HepG2 (cell line): ENCODE measurements around the gene NCF2. TPM values are rescaled to one million over a fixed set of nuclear protein-coding genes. Genes with fewer than 3 reads are reported as not detected.

Experiments used
- ATAC-seq: fragments of 200-7000 bp; cut with Tn5 transposase; 3 replicates; pipeline ENCODE4 v1.9.1; 2020; ENCODE audit warnings: mild to moderate bottlenecking, moderate library complexity
- BruUV-seq: library from RNA; stranded (reverse); fragments of 400-500 nt; replicated peaks from 2 replicates; lab custom pipeline; 2021; lab: Mats Ljungman, UMichigan
- CTCF ChIA-PET: fragments of 300-600 bp; formaldehyde crosslinking; extraction: SDS; loops from one replicate; lab custom pipeline; 2021; ENCODE audit warnings: low total read pairs, inconsistent platforms, low intra/inter-chr PET ratio; lab: Yijun Ruan, JAX
- POLR2A ChIA-PET: fragments of 350-600 bp; sonication (Branson Sonifier 250); formaldehyde crosslinking; loops from one replicate; lab custom pipeline; 2020; ENCODE audit warnings: antibody characterized with exemption, inconsistent platforms; lab: Yijun Ruan, JAX
- DNase-seq: peaks from one replicate; pipeline ENCODE4 v3.0.0-alpha.2; 2015; ENCODE audit warnings: low spot score
- FAIRE-seq: peaks from 3 replicates; lab custom pipeline; 2011; peaks lifted over from hg19 to GRCh38; lab: Jason Lieb, UNC
- H2AFZ ChIP-seq: one replicate; pipeline ENCODE4 v1.6.1; 2011; ENCODE audit warnings: low read length, inconsistent platforms
- H3K27ac ChIP-seq: fragments of 300-600 bp; 3 replicates; pipeline ENCODE4 v1.8.0; 2011; ENCODE audit warnings: mixed run types, mild to moderate bottlenecking, mixed read lengths, low read length, inconsistent platforms; ENCODE audit not compliant: insufficient read depth; ENCODE audit errors: extremely low read length
- H3K27me3 ChIP-seq, 2 experiments: fragments of 200-600 bp in 1 of 2; 2 replicates in 1 of 2; 3 replicates in 1 of 2; pipeline versions ENCODE4 v1.6.0 to v1.8.0; 2011; ENCODE audit warnings: low read length in 2 of 2, mild to moderate bottlenecking in 2 of 2, moderate library complexity in 2 of 2, inconsistent platforms in 1 of 2; ENCODE audit not compliant: insufficient read depth in 2 of 2, control insufficient read depth in 1 of 2
- H3K36me3 ChIP-seq, 2 experiments: fragments of 200-600 bp in 1 of 2; replicated peaks in 1 of 2; 2 replicates in 1 of 2; 3 replicates in 1 of 2; pipeline versions ENCODE4 v1.5.1 to v1.8.0; 2011; ENCODE audit warnings: low read length in 2 of 2, inconsistent platforms in 1 of 2; ENCODE audit not compliant: insufficient read depth in 2 of 2, control insufficient read depth in 1 of 2
- H3K4me1 ChIP-seq: 2 replicates; pipeline ENCODE4 v1.5.1; 2012; ENCODE audit warnings: low read length, inconsistent platforms; ENCODE audit not compliant: insufficient read depth
- H3K4me2 ChIP-seq: 2 replicates; pipeline ENCODE4 v1.6.0; 2011; ENCODE audit warnings: low read depth, low read length, inconsistent platforms
- H3K4me3 ChIP-seq, 3 experiments: fragments of 200-600 bp in 1 of 3; sonication (generic), shearing (Covaris generic) in 1 of 3; replicated peaks in 1 of 3; 2 replicates each; pipeline ENCODE4 v1.5.1; 2011 to 2016; ENCODE audit warnings: low read length in 3 of 3, inconsistent platforms in 2 of 3, low read depth in 2 of 3, mild to moderate bottlenecking in 2 of 3, control low read depth in 1 of 3, mixed read lengths in 1 of 3; ENCODE audit not compliant: insufficient read depth in 1 of 3
- H3K79me2 ChIP-seq: one replicate; pipeline ENCODE4 v1.6.1; 2011; ENCODE audit warnings: low read length, inconsistent platforms; ENCODE audit not compliant: insufficient read depth
- H3K9ac ChIP-seq: 2 replicates; pipeline ENCODE4 v1.6.0; 2011; ENCODE audit warnings: mild to moderate bottlenecking, low read depth, low read length, inconsistent platforms; ENCODE audit not compliant: insufficient read depth
- H3K9me3 ChIP-seq: 2 replicates; pipeline ENCODE4 v1.5.1; 2012; ENCODE audit warnings: mild to moderate bottlenecking, low read length
- H4K20me1 ChIP-seq: 2 replicates; pipeline ENCODE4 v1.6.0; 2011; ENCODE audit warnings: inconsistent platforms, mild to moderate bottlenecking, low read length, moderate library complexity; ENCODE audit not compliant: insufficient read depth
- BRCA1 ChIP-seq: sonication (generic); formaldehyde crosslinking; IDR thresholded peaks from 2 replicates; pipeline ENCODE4 v1.4.0; 2020; ENCODE audit warnings: missing genetic modification reagents
- CHD2 ChIP-seq: IDR thresholded peaks from 2 replicates; pipeline ENCODE4 v1.6.1; 2011; ENCODE audit warnings: low read depth, low read length, improper control_type of control experiment
- MBNL3 ChIP-seq: fragments of 250-450 bp; sonication (Bioruptor Pico); conservative IDR thresholded peaks from 2 replicates; pipeline ENCODE4 v1.8.0; 2022; ENCODE audit warnings: mild to moderate bottlenecking, inconsistent platforms
- MLXIP ChIP-seq: sonication (generic); formaldehyde crosslinking; IDR thresholded peaks from 2 replicates; pipeline ENCODE4 v1.9.0; 2021; ENCODE audit warnings: missing genetic modification reagents, borderline replicate concordance
- MXD4 ChIP-seq: IDR thresholded peaks from 2 replicates; pipeline ENCODE4 v1.6.1; 2016; ENCODE audit warnings: mild to moderate bottlenecking, missing biosample characterization, missing genetic modification reagents
- SOX6 ChIP-seq, 2 experiments: fragments of 450-650 bp in 1 of 2; sonication (generic) in 1 of 2; formaldehyde crosslinking in 1 of 2; IDR thresholded peaks; 2 replicates each; pipeline versions ENCODE4 v1.4.0 to v1.6.1; 2017 to 2020; ENCODE audit warnings: antibody characterized with exemption in 1 of 2, mild to moderate bottlenecking in 1 of 2, missing genetic modification reagents in 1 of 2
- TBX3 ChIP-seq: fragments of 450-650 bp; IDR thresholded peaks from 2 replicates; pipeline ENCODE4 v1.6.1; 2017; ENCODE audit warnings: antibody characterized with exemption, mild to moderate bottlenecking, inconsistent platforms, borderline replicate concordance
- TMF1 ChIP-seq: sonication (generic); formaldehyde crosslinking; IDR thresholded peaks from 2 replicates; pipeline ENCODE4 v1.8.1; 2022; ENCODE audit warnings: low read depth, missing genetic modification reagents
- ZBTB3 ChIP-seq: sonication (generic); formaldehyde crosslinking; IDR thresholded peaks from 2 replicates; pipeline ENCODE4 v1.4.0; 2020; ENCODE audit warnings: low read depth, mild to moderate bottlenecking, moderate library complexity, missing genetic modification reagents, borderline replicate concordance
- ZBTB7B ChIP-seq: sonication (generic); formaldehyde crosslinking; IDR thresholded peaks from 2 replicates; pipeline ENCODE4 v1.4.0; 2020; ENCODE audit warnings: missing genetic modification reagents
- ZNF256 ChIP-seq: sonication (generic); formaldehyde crosslinking; conservative IDR thresholded peaks from 2 replicates; pipeline ENCODE4 v1.4.0; 2020; ENCODE audit warnings: missing genetic modification reagents
- ZNF619 ChIP-seq: sonication (generic); formaldehyde crosslinking; IDR thresholded peaks from 2 replicates; pipeline ENCODE4 v1.4.0; 2020; ENCODE audit warnings: mild to moderate bottlenecking, missing genetic modification reagents
- ZNF782 ChIP-seq: sonication (generic); formaldehyde crosslinking; IDR thresholded peaks from 2 replicates; pipeline ENCODE4 v1.4.0; 2020; ENCODE audit warnings: missing genetic modification reagents, mild to moderate bottlenecking, borderline replicate concordance
- WGBS: methylation state at CpG from one replicate; pipeline ENCODE4 v1.1.6; 2017; ENCODE audit warnings: low lambda C conversion rate; 5-methylcytosine and 5-hydroxymethylcytosine counted together
- in situ Hi-C: cut with HindIII; loops from 2 replicates; pipeline ENCODE4 v1.10.0; 2017; ENCODE audit warnings: low pct_unique_long_range_greater_than_20kb; ENCODE audit not compliant: extremely low pct_ligation_motif_present
- intact Hi-C: fragments of 100-400 bp; cut with micrococcal nuclease; formaldehyde crosslinking; loops from one replicate; pipeline ENCODE4 v1.10.0; 2022; ENCODE audit not compliant: unreplicated experiment
- polyA plus RNA-seq, 8 experiments: library from polyadenylated mRNA; depleted of rRNA in 3 of 8; stranded (reverse) in 7 of 8; unstranded in 1 of 8; fragments of >200 nt; fragmentation: Illumina TruSeq in 4 of 8; extraction: Trizol in 4 of 8; gene quantifications; 2 replicates each; pipeline versions ENCODE4 v1.2.1 to v1.2.3, GENCODE V29; 2011 to 2016; ENCODE audit warnings: low read depth in 4 of 8, missing spikeins in 1 of 8, mixed read lengths in 1 of 8; ENCODE audit not compliant: insufficient read depth in 1 of 8
- total RNA-seq, 5 experiments: library from RNA; depleted of rRNA; stranded (reverse); fragments of >200 nt; fragmentation: Illumina TruSeq; extraction: Trizol; gene quantifications; 2 replicates each; pipeline ENCODE4 v1.2.3, GENCODE V29; 2016; ENCODE audit warnings: low read depth in 1 of 5
- TF ChIP-seq, protein P1 (sequence below): sonication (generic); formaldehyde crosslinking; IDR thresholded peaks from 2 replicates; pipeline ENCODE4 v1.5.0; 2020; ENCODE audit warnings: missing genetic modification reagents, mild to moderate bottlenecking, borderline replicate concordance
- TF ChIP-seq, protein P2 (sequence below), 2 experiments: sonication (generic) in 1 of 2; formaldehyde crosslinking in 1 of 2; IDR thresholded peaks; 2 replicates each; pipeline versions ENCODE4 v1.4.0 to v1.6.1; 2016 to 2020; ENCODE audit warnings: borderline replicate concordance in 1 of 2, low read depth in 1 of 2, mild to moderate bottlenecking in 1 of 2, missing genetic modification reagents in 1 of 2

NCF2 gene
- total and polyA plus RNA-seq, 2 of the 13 experiments (the other 11 are each of a cell fraction or from before 2014, with no cell fraction given): 0.18 to 0.46 TPM

- Histone ChIP-seq H3K9me3 (no peaks in the 10 kb centered on the region), H4K20me1 (no peaks in the 10 kb centered on the region), H3K9ac (no peak overlapping the region), H3K36me3 (no peaks in the 10 kb centered on the region), H3K4me3 (no peak overlapping the region), H3K4me2 (no peak overlapping the region), H3K4me1 (peaks cover 5% of the 10 kb centered on the region; the same call in 1 of the 2 replicates), H3K79me2 (no peaks in the 10 kb centered on the region), H2AFZ (no peak overlapping the region)
- POLR2A ChIA-PET: no interaction called here
- 94% methylated on average over 7 of the region's 8 CpGs for WGBS
- CTCF ChIA-PET: no interaction called here
- TF ChIP-seq ZBTB3 (CRISPR knock-in tag) (no peak), SOX6 (IDR thresholded peaks at IDR 0.05) (no peak), SOX6 (CRISPR knock-in tag; IDR thresholded peaks at IDR 0.05) (no peak), MLXIP (CRISPR knock-in tag) (no peak), CHD2 (no peak), BRCA1 (no peak), ZNF256 (CRISPR knock-in tag) (no peak), TBX3 (no peak), ZNF619 (CRISPR knock-in tag) (no peak), MBNL3 (CRISPR knock-in tag) (no peak), TMF1 (CRISPR knock-in tag) (no peak), MXD4 (CRISPR knock-in tag) (no peak), ZBTB7B (CRISPR knock-in tag) (no peak), ZNF782 (no peak)
- TF ChIP-seq, protein P1, sequence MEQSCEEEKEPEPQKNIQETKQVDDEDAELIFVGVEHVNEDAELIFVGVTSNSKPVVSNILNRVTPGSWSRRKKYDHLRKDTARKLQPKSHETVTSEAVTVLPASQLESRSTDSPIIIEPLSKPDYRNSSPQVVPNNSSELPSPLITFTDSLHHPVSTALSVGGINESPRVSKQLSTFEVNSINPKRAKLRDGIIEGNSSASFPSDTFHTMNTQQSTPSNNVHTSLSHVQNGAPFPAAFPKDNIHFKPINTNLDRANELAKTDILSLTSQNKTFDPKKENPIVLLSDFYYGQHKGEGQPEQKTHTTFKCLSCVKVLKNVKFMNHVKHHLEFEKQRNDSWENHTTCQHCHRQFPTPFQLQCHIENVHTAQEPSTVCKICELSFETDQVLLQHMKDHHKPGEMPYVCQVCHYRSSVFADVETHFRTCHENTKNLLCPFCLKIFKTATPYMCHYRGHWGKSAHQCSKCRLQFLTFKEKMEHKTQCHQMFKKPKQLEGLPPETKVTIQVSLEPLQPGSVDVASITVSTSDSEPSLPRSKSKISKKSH: no peak
- TF ChIP-seq, protein P2, sequence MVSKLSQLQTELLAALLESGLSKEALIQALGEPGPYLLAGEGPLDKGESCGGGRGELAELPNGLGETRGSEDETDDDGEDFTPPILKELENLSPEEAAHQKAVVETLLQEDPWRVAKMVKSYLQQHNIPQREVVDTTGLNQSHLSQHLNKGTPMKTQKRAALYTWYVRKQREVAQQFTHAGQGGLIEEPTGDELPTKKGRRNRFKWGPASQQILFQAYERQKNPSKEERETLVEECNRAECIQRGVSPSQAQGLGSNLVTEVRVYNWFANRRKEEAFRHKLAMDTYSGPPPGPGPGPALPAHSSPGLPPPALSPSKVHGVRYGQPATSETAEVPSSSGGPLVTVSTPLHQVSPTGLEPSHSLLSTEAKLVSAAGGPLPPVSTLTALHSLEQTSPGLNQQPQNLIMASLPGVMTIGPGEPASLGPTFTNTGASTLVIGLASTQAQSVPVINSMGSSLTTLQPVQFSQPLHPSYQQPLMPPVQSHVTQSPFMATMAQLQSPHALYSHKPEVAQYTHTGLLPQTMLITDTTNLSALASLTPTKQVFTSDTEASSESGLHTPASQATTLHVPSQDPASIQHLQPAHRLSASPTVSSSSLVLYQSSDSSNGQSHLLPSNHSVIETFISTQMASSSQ (IDR thresholded peaks at IDR 0.05; ENCODE audit: low read depth): no peak
- TF ChIP-seq, protein P2 (CRISPR knock-in tag; IDR thresholded peaks at IDR 0.05; ENCODE audit: borderline replicate concordance): no peak
- TF ChIP-seq, all 625 proteins: peak for 0
- Histone ChIP-seq H3K27me3 (peaks cover 0 to 1% of the 10 kb centered on the region in 2 experiments; a peak in 1 of 5 replicates), H3K27ac (no peak overlapping the region)
- FAIRE-seq (no peak), DNase-seq (no peak), ATAC-seq (no peak)
- BruUV-seq: no TSS peak
- intact Hi-C loops (no loop called here), in situ Hi-C loops (no loop called here)
These were observed 3.3 kb downstream of the NCF2 start for GRCh38 chr1:183586926-183587325.
